Thyroid gland (tissue), 4 donors: ENCODE results near the gene LMTK2. TPM values are rescaled to one million over a fixed set of nuclear protein-coding genes. Genes with fewer than 3 reads are reported as not detected.

Experiments
- DNase-seq, 2 donors: peaks; one replicate each; pipeline ENCODE4 v3.0.0-alpha.2; 2019
- H3K27ac ChIP-seq, 3 donors: fragments of 200-600 bp; sonication (generic); 1 replicate in 2 of 3; 2 replicates in 1 of 3; pipeline ENCODE4 v1.5.1; 2016 to 2019; ENCODE audit warnings: mild to moderate bottlenecking in 1 of 3, moderate library complexity in 1 of 3
- H3K27me3 ChIP-seq: fragments of 200-600 bp; sonication (generic); one replicate; pipeline ENCODE4 v1.5.1; 2019
- H3K36me3 ChIP-seq, 2 donors: fragments of 200-600 bp; sonication (generic); one replicate each; pipeline ENCODE4 v1.5.1; 2016 to 2019
- H3K4me1 ChIP-seq, 2 donors: fragments of 200-600 bp; sonication (generic); one replicate each; pipeline ENCODE4 v1.5.1; 2017 to 2019
- H3K4me3 ChIP-seq, 3 donors: fragments of 200-600 bp; sonication (generic); replicated peaks in 1 of 3; 1 replicate in 2 of 3; 2 replicates in 1 of 3; pipeline ENCODE4 v1.5.1; 2016; ENCODE audit warnings: mild to moderate bottlenecking in 1 of 3
- H3K9me3 ChIP-seq: fragments of 200-600 bp; sonication (generic); one replicate; pipeline ENCODE4 v1.5.1; 2017
- POLR2A ChIP-seq, 2 donors: fragments of 450-650 bp; IDR thresholded peaks; one replicate each; pipeline ENCODE4 v1.6.1; 2017; ENCODE audit warnings: antibody characterized with exemption in 2 of 2, mild to moderate bottlenecking in 2 of 2, moderate library complexity in 1 of 2
- WGBS, 2 donors: methylation state at CpG; one replicate each; pipeline ENCODE4 v1.1.5; 2017; 5-methylcytosine and 5-hydroxymethylcytosine counted together
- intact Hi-C: fragments of 100-400 bp; cut with DNase I; formaldehyde crosslinking; loops from one replicate; pipeline ENCODE4 v1.15.1; 2023
- total RNA-seq, 4 donors: library from RNA; depleted of rRNA; stranded (reverse); fragments of >200 nt; gene quantifications; one replicate each; pipeline ENCODE4 v1.2.3, GENCODE V29; 2016
- TF ChIP-seq, protein P1 (sequence below), 6 experiments: fragments of 200-600 bp in 3 of 6; fragments of 450-650 bp in 3 of 6; sonication (generic) in 3 of 6; IDR thresholded peaks; one replicate each; pipeline ENCODE4 v1.5.1; 2016 to 2019; ENCODE audit warnings: antibody characterized with exemption in 6 of 6, mild to moderate bottlenecking in 2 of 6, inconsistent platforms in 1 of 6, moderate library complexity in 1 of 6

Gene LMTK2
- total RNA-seq, 4 donors from 2014 or later = 22.0 to 36.5 (median 26.6) TPM

DNA sequence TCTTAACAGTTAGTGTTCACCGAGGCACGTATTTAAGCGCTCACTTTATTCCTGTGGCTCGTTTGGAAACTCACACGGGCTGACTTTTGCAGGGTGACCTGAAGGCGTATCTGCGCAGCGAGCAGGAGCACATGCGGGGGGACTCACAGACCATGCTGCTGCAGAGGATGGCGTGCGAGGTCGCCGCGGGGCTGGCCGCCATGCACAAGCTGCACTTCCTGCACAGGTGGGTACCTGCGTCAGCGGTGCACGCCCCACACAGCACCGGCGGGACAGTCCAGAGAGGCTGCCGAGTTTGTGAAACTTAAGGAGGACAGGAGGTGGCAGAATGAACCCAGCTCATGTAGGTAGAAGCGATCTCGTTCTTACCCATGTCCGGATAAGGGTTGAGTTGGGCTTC, 64.8 kb downstream of the LMTK2 start:
- Histone ChIP-seq H3K36me3 (peaks cover 0 to 5% of the 10 kb centered on the region in 2 donors), H3K27me3 (no peaks in the 10 kb centered on the region), H3K4me3 (no peak overlapping the region), H3K27ac (no peak overlapping the region), H3K9me3 (no peaks in the 10 kb centered on the region), H3K4me1 (no peaks in the 10 kb centered on the region)
- TF ChIP-seq POLR2A (IDR thresholded peaks at IDR 0.05) = no peak
- TF ChIP-seq, protein P1, sequence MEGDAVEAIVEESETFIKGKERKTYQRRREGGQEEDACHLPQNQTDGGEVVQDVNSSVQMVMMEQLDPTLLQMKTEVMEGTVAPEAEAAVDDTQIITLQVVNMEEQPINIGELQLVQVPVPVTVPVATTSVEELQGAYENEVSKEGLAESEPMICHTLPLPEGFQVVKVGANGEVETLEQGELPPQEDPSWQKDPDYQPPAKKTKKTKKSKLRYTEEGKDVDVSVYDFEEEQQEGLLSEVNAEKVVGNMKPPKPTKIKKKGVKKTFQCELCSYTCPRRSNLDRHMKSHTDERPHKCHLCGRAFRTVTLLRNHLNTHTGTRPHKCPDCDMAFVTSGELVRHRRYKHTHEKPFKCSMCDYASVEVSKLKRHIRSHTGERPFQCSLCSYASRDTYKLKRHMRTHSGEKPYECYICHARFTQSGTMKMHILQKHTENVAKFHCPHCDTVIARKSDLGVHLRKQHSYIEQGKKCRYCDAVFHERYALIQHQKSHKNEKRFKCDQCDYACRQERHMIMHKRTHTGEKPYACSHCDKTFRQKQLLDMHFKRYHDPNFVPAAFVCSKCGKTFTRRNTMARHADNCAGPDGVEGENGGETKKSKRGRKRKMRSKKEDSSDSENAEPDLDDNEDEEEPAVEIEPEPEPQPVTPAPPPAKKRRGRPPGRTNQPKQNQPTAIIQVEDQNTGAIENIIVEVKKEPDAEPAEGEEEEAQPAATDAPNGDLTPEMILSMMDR (IDR thresholded peaks at IDR 0.05) = no peak
- intact Hi-C loops = no loop called here
- no peak for DNase-seq
- 95 to 96% methylated on average over 22 to 24 of the region's 24 CpGs for WGBS, 2 donors

GRCh38 chr7:98174334-98175259, 67.9 kb downstream of the LMTK2 start:
- H3K36me3 ChIP-seq = peaks cover 0 to 5% of the 10 kb centered on the region in 2 donors
- TF ChIP-seq, protein P1 (IDR thresholded peaks at IDR 0.05) = no peak
- peak in 1 of 2 donors; percentile 25 for TF ChIP-seq POLR2A (IDR thresholded peaks at IDR 0.05)
- 90 to 95% methylated on average over 18 to 20 of the region's 20 CpGs for WGBS, 2 donors
- H3K27me3 ChIP-seq = no peaks in the 10 kb centered on the region
- intact Hi-C loops = no loop called here
- no peak overlapping the region for H3K4me3 ChIP-seq
- H3K27ac ChIP-seq = peak overlapping the region in 1 of 3 donors; percentile 79
- H3K4me1 ChIP-seq = peaks cover 16 to 19% of the 10 kb centered on the region in 2 donors
- DNase-seq = peak; percentile 62 to 63
- H3K9me3 ChIP-seq = no peaks in the 10 kb centered on the region

- Histone ChIP-seq H3K27me3 (no peaks in the 10 kb centered on the region), H3K36me3 (peaks cover 0 to 5% of the 10 kb centered on the region in 2 donors), H3K4me3 (no peak overlapping the region), H3K4me1 (peaks cover 19 to 23% of the 10 kb centered on the region in 2 donors), H3K27ac (peak overlapping the region in 1 of 3 donors; percentile 3), H3K9me3 (no peaks in the 10 kb centered on the region)
- 95 to 96% methylated on average over 8 of the region's 8 CpGs for WGBS, 2 donors
- TF ChIP-seq POLR2A (IDR thresholded peaks at IDR 0.05) = no peak
- TF ChIP-seq, protein P1 (IDR thresholded peaks at IDR 0.05) = no peak
- intact Hi-C loops = no loop called here
- DNase-seq = no peak
Measured at GRCh38 chr7:98175260-98175940, 68.7 kb downstream of the LMTK2 start.

DNA sequence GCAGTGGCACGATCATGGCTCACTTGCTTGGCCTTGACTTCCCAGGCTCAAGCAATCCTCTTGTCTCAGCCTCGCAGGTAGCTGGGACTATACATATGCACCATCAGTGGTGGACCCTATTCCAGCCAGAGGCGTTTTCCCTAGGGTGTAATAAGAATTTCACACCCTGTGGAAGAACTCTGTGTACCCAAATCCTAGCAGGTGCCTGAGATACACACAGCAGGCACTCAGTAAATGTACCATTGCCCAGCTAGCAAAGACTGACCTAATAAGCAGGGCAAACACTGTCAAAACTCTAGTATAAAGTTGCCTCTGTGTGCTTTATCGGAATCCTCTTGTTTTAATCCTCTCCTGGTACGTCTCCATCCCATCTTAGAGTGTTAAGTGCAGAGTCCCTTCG, 70.9 kb downstream of the LMTK2 start:
- peaks cover 19 to 26% of the 10 kb centered on the region in 2 donors for H3K4me1 ChIP-seq
- TF ChIP-seq POLR2A (IDR thresholded peaks at IDR 0.05) = no peak
- TF ChIP-seq, protein P1 (IDR thresholded peaks at IDR 0.05) = no peak
- no peak for DNase-seq
- intact Hi-C loops = no loop called here
- H3K27ac ChIP-seq = peak overlapping the region in 2 of 3 donors; percentile 70 to 94
- no peaks in the 10 kb centered on the region for H3K27me3 ChIP-seq
- H3K9me3 ChIP-seq = no peaks in the 10 kb centered on the region
- H3K36me3 ChIP-seq = no peaks in the 10 kb centered on the region
- no peak overlapping the region for H3K4me3 ChIP-seq
- WGBS, 2 donors = 78 to 91% methylated on average over 6 of the region's 6 CpGs
